SK-N-SH (cell line): ENCODE measurements around the gene PDE6B. TPM values are rescaled to one million over a fixed set of nuclear protein-coding genes. Genes with fewer than 3 reads are reported as not detected.

Source experiments
- CTCF ChIA-PET: fragments of 300-600, 350-600 bp; formaldehyde crosslinking; extraction: SDS; loops from one replicate; lab custom pipeline; 2021; lab: Yijun Ruan, JAX
- POLR2A ChIA-PET: fragments of 350-600 bp; sonication (Branson Sonifier 250); formaldehyde crosslinking; extraction: SDS; loops from one replicate; lab custom pipeline; 2020; ENCODE audit warnings: antibody characterized with exemption, inconsistent platforms; lab: Yijun Ruan, JAX
- DNase-seq: peaks from one replicate; pipeline ENCODE4 v3.0.0; 2012
- H2AFZ ChIP-seq: fragments of 200-600 bp; sonication (generic); 2 replicates; pipeline ENCODE4 v1.8.1; 2016; ENCODE audit warnings: antibody characterized with exemption, mild to moderate bottlenecking, low read depth
- H3F3A ChIP-seq: fragments of 200-600 bp; sonication (generic); replicated peaks from 2 replicates; pipeline ENCODE3; 2016; ENCODE audit warnings: antibody characterized with exemption, mild to moderate bottlenecking; ENCODE audit not compliant: insufficient read depth
- H3K27ac ChIP-seq, 2 experiments: fragments of 200-500 bp in 1 of 2; fragments of 200-600 bp in 1 of 2; sonication (Bioruptor generic) in 1 of 2; sonication (generic), shearing (Covaris generic) in 1 of 2; 2 replicates each; pipeline versions ENCODE4 v1.5.1 to v1.6.1; 2014 to 2016; ENCODE audit warnings: low read depth in 2 of 2, inconsistent platforms in 1 of 2, low read length in 1 of 2, mild to moderate bottlenecking in 1 of 2, mixed read lengths in 1 of 2
- H3K27me3 ChIP-seq: fragments of 200-600 bp; sonication (generic), shearing (Covaris generic); 2 replicates; pipeline ENCODE4 v1.6.1; 2016; ENCODE audit warnings: mixed run types; ENCODE audit not compliant: insufficient read depth
- H3K36me3 ChIP-seq, 2 experiments: fragments of 200-500 bp in 1 of 2; fragments of 200-600 bp in 1 of 2; sonication (Bioruptor generic) in 1 of 2; sonication (generic) in 1 of 2; replicated peaks in 1 of 2; 2 replicates each; pipeline versions ENCODE3 to v1.5.1; 2014 to 2016; ENCODE audit warnings: low read length in 1 of 2, mild to moderate bottlenecking in 1 of 2; ENCODE audit not compliant: insufficient read depth in 2 of 2, control insufficient read depth in 1 of 2
- H3K4me1 ChIP-seq, 2 experiments: fragments of 200-500 bp in 1 of 2; fragments of 200-600 bp in 1 of 2; sonication (Bioruptor generic) in 1 of 2; sonication (generic), shearing (Covaris generic) in 1 of 2; 2 replicates each; pipeline versions ENCODE4 v1.5.1 to v1.6.1; 2014 to 2016; ENCODE audit warnings: low read depth in 1 of 2, low read length in 1 of 2, mixed run types in 1 of 2; ENCODE audit not compliant: insufficient read depth in 2 of 2, control insufficient read depth in 1 of 2
- H3K4me2 ChIP-seq: fragments of 200-600 bp; sonication (generic), shearing (Covaris generic); 2 replicates; pipeline ENCODE4 v1.6.1; 2017; ENCODE audit warnings: mixed run types
- H3K4me3 ChIP-seq, 2 experiments: fragments of 200-500 bp in 1 of 2; fragments of 200-600 bp in 1 of 2; sonication (Bioruptor generic) in 1 of 2; sonication (generic), shearing (Covaris generic) in 1 of 2; 2 replicates each; pipeline versions ENCODE4 v1.5.1 to v1.8.1; 2014 to 2016; ENCODE audit warnings: low read depth in 2 of 2, inconsistent platforms in 1 of 2, low read length in 1 of 2, mild to moderate bottlenecking in 1 of 2, mixed read lengths in 1 of 2, moderate library complexity in 1 of 2
- H3K79me2 ChIP-seq: fragments of 200-600 bp; sonication (generic); 2 replicates; pipeline ENCODE4 v1.8.1; 2017; ENCODE audit warnings: mild to moderate bottlenecking; ENCODE audit not compliant: insufficient read depth
- H3K9ac ChIP-seq: fragments of 200-600 bp; sonication (generic); 2 replicates; pipeline ENCODE4 v1.6.1; 2017; ENCODE audit warnings: mixed run types
- H3K9me2 ChIP-seq: fragments of 200-600 bp; sonication (generic); 2 replicates; pipeline ENCODE4 v1.6.1; 2017; ENCODE audit warnings: mixed run types
- H3K9me3 ChIP-seq: fragments of 200-600 bp; sonication (generic); 2 replicates; pipeline ENCODE4 v1.6.1; 2017; ENCODE audit warnings: mixed run types, mild to moderate bottlenecking, moderate library complexity
- H4K20me1 ChIP-seq: fragments of 200-600 bp; sonication (generic); 2 replicates; pipeline ENCODE4 v1.6.1; 2017; ENCODE audit warnings: mild to moderate bottlenecking, mixed run types; ENCODE audit not compliant: insufficient read depth
- CHD2 ChIP-seq: fragments of 150-350 bp; IDR thresholded peaks from 2 replicates; pipeline ENCODE4 v1.6.1; 2018; ENCODE audit warnings: low read length; ENCODE audit not compliant: partially characterized antibody
- EP300 ChIP-seq, 2 experiments: IDR thresholded peaks; 2 replicates each; pipeline versions ENCODE4 v1.4.0 to v1.6.1; 2012; ENCODE audit warnings: borderline replicate concordance in 1 of 2, low read depth in 1 of 2, low read length in 1 of 2
- FOSL2 ChIP-seq: IDR thresholded peaks from 2 replicates; pipeline ENCODE4 v1.4.0; 2012; ENCODE audit warnings: low read depth, mild to moderate bottlenecking, moderate library complexity, borderline replicate concordance
- FOXM1 ChIP-seq: IDR thresholded peaks from 2 replicates; pipeline ENCODE4 v1.4.0; 2012; ENCODE audit warnings: low read depth, mild to moderate bottlenecking
- GABPA ChIP-seq: IDR thresholded peaks from 2 replicates; pipeline ENCODE4 v1.4.0; 2012; ENCODE audit warnings: low read depth, mild to moderate bottlenecking
- GATA2 ChIP-seq: sonication (generic); formaldehyde crosslinking; IDR thresholded peaks from 2 replicates; pipeline ENCODE4 v1.5.0; 2020; ENCODE audit warnings: mild to moderate bottlenecking, missing genetic modification reagents
- IRF3 ChIP-seq: fragments of 150-350 bp; IDR thresholded peaks from 2 replicates; pipeline ENCODE4 v1.6.1; 2016; ENCODE audit warnings: mild to moderate bottlenecking, low read depth, low read length
- MAX ChIP-seq: IDR thresholded peaks from 2 replicates; pipeline ENCODE4 v1.4.0; 2012; ENCODE audit warnings: low read depth
- MEF2A ChIP-seq: IDR thresholded peaks from 2 replicates; pipeline ENCODE4 v1.4.0; 2012; ENCODE audit warnings: low read depth, borderline replicate concordance
- NFIC ChIP-seq: IDR thresholded peaks from 2 replicates; pipeline ENCODE4 v1.4.0; 2012; ENCODE audit warnings: borderline replicate concordance
- NRF1 ChIP-seq: IDR thresholded peaks from 2 replicates; pipeline ENCODE4 v1.6.1; 2012; ENCODE audit warnings: low read depth, mild to moderate bottlenecking, low read length
- RAD21 ChIP-seq: IDR thresholded peaks from 2 replicates; pipeline ENCODE4 v1.6.1; 2012; ENCODE audit warnings: mild to moderate bottlenecking, low read length
- RCOR1 ChIP-seq: fragments of 150-350 bp; IDR thresholded peaks from 2 replicates; pipeline ENCODE4 v1.6.1; 2017; ENCODE audit warnings: antibody characterized with exemption, low read length
- RFX5 ChIP-seq: IDR thresholded peaks from 2 replicates; pipeline ENCODE4 v1.6.1; 2012; ENCODE audit warnings: mild to moderate bottlenecking, improper control_type of control experiment, low read length
- RXRA ChIP-seq: IDR thresholded peaks from 2 replicates; pipeline ENCODE4 v1.4.0; 2012; ENCODE audit warnings: low read depth, mild to moderate bottlenecking, borderline replicate concordance
- SIN3A ChIP-seq: IDR thresholded peaks from 2 replicates; pipeline ENCODE4 v1.6.1; 2012; ENCODE audit warnings: low read depth, mild to moderate bottlenecking, low read length, moderate library complexity, borderline replicate concordance
- SMC3 ChIP-seq: IDR thresholded peaks from 2 replicates; pipeline ENCODE4 v1.6.1; 2012; ENCODE audit warnings: low read depth, low read length, improper control_type of control experiment
- YY1 ChIP-seq: IDR thresholded peaks from 2 replicates; pipeline ENCODE4 v1.4.0; 2012; ENCODE audit warnings: low read depth, mild to moderate bottlenecking
- ZBTB33 ChIP-seq: IDR thresholded peaks from 2 replicates; pipeline ENCODE4 v1.4.0; 2012; ENCODE audit warnings: low read depth, borderline replicate concordance
- WGBS: methylation state at CpG from one replicate; pipeline ENCODE4 v1.1.6; 2017; ENCODE audit warnings: low lambda C conversion rate; 5-methylcytosine and 5-hydroxymethylcytosine counted together
- polyA plus RNA-seq, 3 experiments: library from polyadenylated mRNA; depleted of rRNA; stranded (reverse); fragments of >200 nt; gene quantifications; 2 replicates each; pipeline ENCODE4 v1.2.3, GENCODE V29; 2012
- TF ChIP-seq, protein P1 (sequence below): fragments of 200-600 bp; sonication (generic); IDR thresholded peaks from 2 replicates; pipeline ENCODE4 v1.6.1; 2017; ENCODE audit warnings: antibody characterized with exemption, mild to moderate bottlenecking, moderate library complexity

PDE6B gene
- polyA plus RNA-seq, 1 of the 3 experiments (the other 2 are of a cell fraction), result 1.2 TPM

DNA sequence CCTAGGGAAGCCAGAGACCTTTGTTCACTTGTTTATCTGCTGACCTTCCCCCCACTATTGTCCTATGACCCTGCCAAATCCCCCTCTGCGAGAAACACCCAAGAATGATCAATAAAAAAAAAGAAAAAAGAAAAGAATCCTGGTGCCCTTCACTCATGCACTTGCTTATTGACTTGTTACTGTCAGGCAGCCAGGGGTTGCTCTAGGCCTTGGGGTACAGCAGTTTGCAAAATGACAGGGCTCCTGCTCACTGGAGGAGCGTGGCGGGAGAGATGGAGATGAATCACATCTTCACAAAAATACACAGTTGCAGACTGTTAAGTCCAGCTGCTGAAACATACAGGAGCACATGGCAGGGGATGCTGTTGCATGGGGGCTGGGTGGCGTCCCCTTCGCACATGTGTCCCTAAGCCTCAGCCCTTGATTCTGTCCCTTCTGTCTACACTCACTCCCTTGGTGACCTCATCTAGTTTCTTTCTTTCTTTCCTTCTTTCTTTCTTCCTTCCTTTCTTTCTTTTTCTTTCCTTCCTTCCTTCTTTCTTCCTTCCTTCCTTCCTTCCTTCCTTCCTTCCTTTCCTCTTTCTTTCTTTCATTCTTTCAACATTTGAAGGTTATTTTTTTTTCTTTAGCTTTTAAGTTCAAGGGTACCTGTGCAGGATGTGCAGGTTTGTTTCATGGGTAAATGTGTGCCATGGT, 32.4 kb upstream of the PDE6B start:
- ChIA-PET POLR2A (no interaction called here), CTCF (no interaction called here)
- no peaks in the 10 kb centered on the region for H3K36me3 ChIP-seq
- no peaks in the 10 kb centered on the region for H3F3A ChIP-seq
- H3K9me3 ChIP-seq, result no peaks in the 10 kb centered on the region
- WGBS, result 57% methylated on average over 5 of the region's 5 CpGs
- H3K79me2 ChIP-seq, result no peaks in the 10 kb centered on the region
- H3K9ac ChIP-seq, result no peak overlapping the region
- H3K4me3 ChIP-seq, result no peak overlapping the region
- TF ChIP-seq RXRA, result no peak
- TF ChIP-seq SMC3, result no peak
- TF ChIP-seq MEF2A, result no peak
- TF ChIP-seq RCOR1, result no peak
- TF ChIP-seq RFX5, result no peak
- TF ChIP-seq FOXM1, result no peak
- no peak for TF ChIP-seq CHD2
- no peak for TF ChIP-seq YY1
- no peak for TF ChIP-seq GABPA
- no peak for TF ChIP-seq NFIC
- TF ChIP-seq IRF3, result no peak
- TF ChIP-seq, all 33 proteins: peak for 0
- no peaks in the 10 kb centered on the region for H3K9me2 ChIP-seq
- H3K4me1 ChIP-seq, result no peaks in the 10 kb centered on the region
- no peak overlapping the region for H2AFZ ChIP-seq
- H3K27ac ChIP-seq, result no peak overlapping the region
- no peak overlapping the region for H3K4me2 ChIP-seq
- peaks cover 9% of the 10 kb centered on the region; the same call in 1 of the 2 replicates for H3K27me3 ChIP-seq
- DNase-seq, result no peak
- no peaks in the 10 kb centered on the region for H4K20me1 ChIP-seq

- H3F3A ChIP-seq, result no peaks in the 10 kb centered on the region
- H3K36me3 ChIP-seq, result no peaks in the 10 kb centered on the region
- no peaks in the 10 kb centered on the region for H3K4me1 ChIP-seq
- no peaks in the 10 kb centered on the region for H3K9me3 ChIP-seq
- ChIA-PET CTCF (no interaction called here), POLR2A (no interaction called here)
- no peak overlapping the region for H3K4me3 ChIP-seq
- no peak overlapping the region for H2AFZ ChIP-seq
- no peaks in the 10 kb centered on the region for H3K9me2 ChIP-seq
- WGBS, result 8% methylated on average over 3 of the region's 3 CpGs
- no peak overlapping the region for H3K27ac ChIP-seq
- no peak overlapping the region for H3K9ac ChIP-seq
- H3K4me2 ChIP-seq, result no peak overlapping the region
- H4K20me1 ChIP-seq, result no peaks in the 10 kb centered on the region
- DNase-seq, result no peak
- no peak for TF ChIP-seq MAX
- TF ChIP-seq EP300 (IDR thresholded peaks at IDR 0.05; ENCODE audit: borderline replicate concordance in 1 of 2, low read depth in 1 of 2, low read length in 1 of 2), result no peak
- no peak for TF ChIP-seq NRF1
- TF ChIP-seq FOSL2, result no peak
- no peak for TF ChIP-seq RAD21
- no peak for TF ChIP-seq GATA2 (CRISPR knock-in tag)
- TF ChIP-seq RFX5, result no peak
- no peak for TF ChIP-seq ZBTB33
- no peak for TF ChIP-seq RCOR1
- TF ChIP-seq SIN3A, result no peak
- TF ChIP-seq, protein P1, sequence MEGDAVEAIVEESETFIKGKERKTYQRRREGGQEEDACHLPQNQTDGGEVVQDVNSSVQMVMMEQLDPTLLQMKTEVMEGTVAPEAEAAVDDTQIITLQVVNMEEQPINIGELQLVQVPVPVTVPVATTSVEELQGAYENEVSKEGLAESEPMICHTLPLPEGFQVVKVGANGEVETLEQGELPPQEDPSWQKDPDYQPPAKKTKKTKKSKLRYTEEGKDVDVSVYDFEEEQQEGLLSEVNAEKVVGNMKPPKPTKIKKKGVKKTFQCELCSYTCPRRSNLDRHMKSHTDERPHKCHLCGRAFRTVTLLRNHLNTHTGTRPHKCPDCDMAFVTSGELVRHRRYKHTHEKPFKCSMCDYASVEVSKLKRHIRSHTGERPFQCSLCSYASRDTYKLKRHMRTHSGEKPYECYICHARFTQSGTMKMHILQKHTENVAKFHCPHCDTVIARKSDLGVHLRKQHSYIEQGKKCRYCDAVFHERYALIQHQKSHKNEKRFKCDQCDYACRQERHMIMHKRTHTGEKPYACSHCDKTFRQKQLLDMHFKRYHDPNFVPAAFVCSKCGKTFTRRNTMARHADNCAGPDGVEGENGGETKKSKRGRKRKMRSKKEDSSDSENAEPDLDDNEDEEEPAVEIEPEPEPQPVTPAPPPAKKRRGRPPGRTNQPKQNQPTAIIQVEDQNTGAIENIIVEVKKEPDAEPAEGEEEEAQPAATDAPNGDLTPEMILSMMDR, result no peak
- H3K79me2 ChIP-seq, result no peaks in the 10 kb centered on the region
- peaks cover 13% of the 10 kb centered on the region; the same call in 1 of the 2 replicates for H3K27me3 ChIP-seq
Observed at GRCh38 chr4:598925-599324, 26.4 kb upstream of the PDE6B start.
